Ishikawa (cell line): ENCODE data around the gene ARID3B.

Source experiments
- CEBPB ChIP-seq: IDR thresholded peaks from 2 replicates; pipeline ENCODE4 v1.6.1; 2012
- EP300 ChIP-seq: IDR thresholded peaks from 2 replicates; pipeline ENCODE4 v1.6.1; 2012; ENCODE audit warnings: borderline replicate concordance
- TAF1 ChIP-seq: IDR thresholded peaks from 2 replicates; pipeline ENCODE4 v1.6.1; 2012; ENCODE audit warnings: low read depth, mild to moderate bottlenecking
- TCF12 ChIP-seq: IDR thresholded peaks from 2 replicates; pipeline ENCODE4 v1.6.1; 2012; ENCODE audit warnings: low read depth
- TEAD4 ChIP-seq: IDR thresholded peaks from 2 replicates; pipeline ENCODE4 v1.6.1; 2012
- YY1 ChIP-seq: IDR thresholded peaks from 2 replicates; pipeline ENCODE4 v1.6.1; 2012; ENCODE audit warnings: low read depth
- ZBTB7A ChIP-seq: IDR thresholded peaks from 2 replicates; pipeline ENCODE4 v1.6.1; 2012; ENCODE audit warnings: low read depth
- TF ChIP-seq, protein P1 (sequence below): IDR thresholded peaks from 2 replicates; pipeline ENCODE4 v1.6.1; 2012
- TF ChIP-seq, protein P2 (sequence below): IDR thresholded peaks from 2 replicates; pipeline ENCODE4 v1.6.1; 2012; ENCODE audit warnings: low read depth, mild to moderate bottlenecking

DNA sequence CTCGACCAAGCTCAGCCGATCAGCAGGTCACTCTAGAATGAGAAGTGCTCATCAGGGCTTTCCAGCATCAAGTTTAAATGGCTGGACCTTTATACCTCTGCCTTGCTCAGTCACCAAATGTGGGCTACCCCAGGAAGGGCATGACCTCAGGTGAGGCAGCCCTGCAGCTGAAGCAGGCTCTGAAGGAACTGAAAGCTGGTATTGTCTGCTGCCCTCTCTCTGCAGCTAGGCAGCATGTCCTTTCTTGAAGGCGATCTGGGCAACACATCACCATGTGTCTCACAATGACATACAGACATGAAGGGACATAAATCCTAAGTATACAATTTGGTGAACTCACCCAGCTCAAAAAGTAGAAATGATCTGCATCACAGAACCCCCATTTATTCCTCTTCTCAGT lies 38.7 kb upstream of the ARID3B start:
- no peak for TF ChIP-seq ZBTB7A
- TF ChIP-seq TEAD4, result no peak
- TF ChIP-seq, protein P1, sequence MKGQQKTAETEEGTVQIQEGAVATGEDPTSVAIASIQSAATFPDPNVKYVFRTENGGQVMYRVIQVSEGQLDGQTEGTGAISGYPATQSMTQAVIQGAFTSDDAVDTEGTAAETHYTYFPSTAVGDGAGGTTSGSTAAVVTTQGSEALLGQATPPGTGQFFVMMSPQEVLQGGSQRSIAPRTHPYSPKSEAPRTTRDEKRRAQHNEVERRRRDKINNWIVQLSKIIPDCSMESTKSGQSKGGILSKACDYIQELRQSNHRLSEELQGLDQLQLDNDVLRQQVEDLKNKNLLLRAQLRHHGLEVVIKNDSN, result no peak
- no peak for TF ChIP-seq EP300
- no peak for TF ChIP-seq YY1
- no peak for TF ChIP-seq CEBPB
- TF ChIP-seq TAF1, result no peak
- TF ChIP-seq, protein P2, sequence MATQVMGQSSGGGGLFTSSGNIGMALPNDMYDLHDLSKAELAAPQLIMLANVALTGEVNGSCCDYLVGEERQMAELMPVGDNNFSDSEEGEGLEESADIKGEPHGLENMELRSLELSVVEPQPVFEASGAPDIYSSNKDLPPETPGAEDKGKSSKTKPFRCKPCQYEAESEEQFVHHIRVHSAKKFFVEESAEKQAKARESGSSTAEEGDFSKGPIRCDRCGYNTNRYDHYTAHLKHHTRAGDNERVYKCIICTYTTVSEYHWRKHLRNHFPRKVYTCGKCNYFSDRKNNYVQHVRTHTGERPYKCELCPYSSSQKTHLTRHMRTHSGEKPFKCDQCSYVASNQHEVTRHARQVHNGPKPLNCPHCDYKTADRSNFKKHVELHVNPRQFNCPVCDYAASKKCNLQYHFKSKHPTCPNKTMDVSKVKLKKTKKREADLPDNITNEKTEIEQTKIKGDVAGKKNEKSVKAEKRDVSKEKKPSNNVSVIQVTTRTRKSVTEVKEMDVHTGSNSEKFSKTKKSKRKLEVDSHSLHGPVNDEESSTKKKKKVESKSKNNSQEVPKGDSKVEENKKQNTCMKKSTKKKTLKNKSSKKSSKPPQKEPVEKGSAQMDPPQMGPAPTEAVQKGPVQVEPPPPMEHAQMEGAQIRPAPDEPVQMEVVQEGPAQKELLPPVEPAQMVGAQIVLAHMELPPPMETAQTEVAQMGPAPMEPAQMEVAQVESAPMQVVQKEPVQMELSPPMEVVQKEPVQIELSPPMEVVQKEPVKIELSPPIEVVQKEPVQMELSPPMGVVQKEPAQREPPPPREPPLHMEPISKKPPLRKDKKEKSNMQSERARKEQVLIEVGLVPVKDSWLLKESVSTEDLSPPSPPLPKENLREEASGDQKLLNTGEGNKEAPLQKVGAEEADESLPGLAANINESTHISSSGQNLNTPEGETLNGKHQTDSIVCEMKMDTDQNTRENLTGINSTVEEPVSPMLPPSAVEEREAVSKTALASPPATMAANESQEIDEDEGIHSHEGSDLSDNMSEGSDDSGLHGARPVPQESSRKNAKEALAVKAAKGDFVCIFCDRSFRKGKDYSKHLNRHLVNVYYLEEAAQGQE, result no peak
- TF ChIP-seq TCF12, result no peak
